ENCODE data around the gene TTLL3.
"Not testable (repeated sequence)": the region's sequence is repeated elsewhere in the genome, so short reads cannot be mapped to it uniquely, and the experiment has no call there.

Gene TTLL3

DNA sequence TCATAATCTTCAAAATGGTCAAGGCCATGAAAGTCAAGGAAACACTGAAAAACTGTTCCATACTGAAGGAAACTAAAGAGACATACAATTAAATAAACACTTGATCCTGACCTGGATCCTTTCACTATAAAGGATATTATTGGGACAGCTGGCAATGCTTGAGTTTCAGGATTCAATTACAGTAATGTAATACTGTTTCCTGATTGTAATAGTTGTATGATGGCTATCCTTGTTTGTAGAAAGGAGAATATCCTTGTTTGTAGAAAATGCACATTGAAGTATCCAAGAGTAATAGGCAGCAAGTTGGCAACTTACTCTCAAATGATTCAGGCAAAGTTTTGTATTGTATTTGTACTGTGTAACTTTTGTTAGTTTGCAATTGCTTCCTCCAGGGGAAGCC lies 65.4 kb downstream of the TTLL3 start:
- H3K27ac ChIP-seq: no peak overlapping the region
- DNase-seq (ENCODE audit: low spot score): no peak
- H3K4me3 ChIP-seq: no peak overlapping the region
- TF ChIP-seq, protein P1, sequence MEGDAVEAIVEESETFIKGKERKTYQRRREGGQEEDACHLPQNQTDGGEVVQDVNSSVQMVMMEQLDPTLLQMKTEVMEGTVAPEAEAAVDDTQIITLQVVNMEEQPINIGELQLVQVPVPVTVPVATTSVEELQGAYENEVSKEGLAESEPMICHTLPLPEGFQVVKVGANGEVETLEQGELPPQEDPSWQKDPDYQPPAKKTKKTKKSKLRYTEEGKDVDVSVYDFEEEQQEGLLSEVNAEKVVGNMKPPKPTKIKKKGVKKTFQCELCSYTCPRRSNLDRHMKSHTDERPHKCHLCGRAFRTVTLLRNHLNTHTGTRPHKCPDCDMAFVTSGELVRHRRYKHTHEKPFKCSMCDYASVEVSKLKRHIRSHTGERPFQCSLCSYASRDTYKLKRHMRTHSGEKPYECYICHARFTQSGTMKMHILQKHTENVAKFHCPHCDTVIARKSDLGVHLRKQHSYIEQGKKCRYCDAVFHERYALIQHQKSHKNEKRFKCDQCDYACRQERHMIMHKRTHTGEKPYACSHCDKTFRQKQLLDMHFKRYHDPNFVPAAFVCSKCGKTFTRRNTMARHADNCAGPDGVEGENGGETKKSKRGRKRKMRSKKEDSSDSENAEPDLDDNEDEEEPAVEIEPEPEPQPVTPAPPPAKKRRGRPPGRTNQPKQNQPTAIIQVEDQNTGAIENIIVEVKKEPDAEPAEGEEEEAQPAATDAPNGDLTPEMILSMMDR (IDR thresholded peaks at IDR 0.05): no peak

DNA sequence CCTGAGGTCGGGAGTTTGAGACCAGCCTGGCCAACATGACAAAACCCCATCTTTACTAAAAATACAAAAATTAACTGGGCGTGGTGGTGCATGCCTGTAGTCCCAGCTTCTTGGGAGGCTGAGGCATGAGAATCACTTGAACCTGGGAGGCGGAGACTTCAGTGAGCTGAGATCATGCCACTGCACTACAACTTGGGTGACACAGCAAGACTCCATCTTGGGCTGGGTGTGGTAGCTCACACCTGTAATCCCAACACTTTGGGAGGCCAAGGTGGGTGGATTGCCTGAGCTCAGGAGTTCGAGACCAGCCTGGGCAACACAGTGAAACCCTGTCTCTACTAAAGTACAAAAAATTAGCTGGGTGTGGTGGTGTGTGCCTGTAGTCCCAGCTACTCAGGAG lies 66.2 kb downstream of the TTLL3 start:
- H3K4me3 ChIP-seq; H3K27ac ChIP-seq; DNase-seq (ENCODE audit: low spot score): not testable (repeated sequence)

DNA sequence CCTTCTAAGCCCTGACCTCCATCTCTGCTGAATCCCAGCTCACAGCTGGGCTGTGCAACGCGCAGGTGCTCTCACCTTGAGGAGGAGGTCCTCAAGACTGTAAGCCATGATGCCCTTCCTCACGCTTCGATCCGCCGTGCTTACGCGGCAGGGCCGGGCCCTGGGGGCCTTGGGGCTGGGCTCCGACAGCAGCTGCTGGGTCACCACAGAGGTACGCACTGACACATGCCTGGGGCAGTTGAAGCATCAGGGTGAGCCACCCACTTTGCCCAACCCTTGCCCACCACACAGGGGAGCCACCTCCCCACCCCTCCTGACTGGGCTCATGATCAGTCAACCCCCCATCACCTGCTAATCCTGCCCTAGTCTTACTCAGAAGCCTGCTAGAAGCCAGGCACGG lies 66.9 kb downstream of the TTLL3 start:
- no peak for DNase-seq (ENCODE audit: low spot score)
- no peak overlapping the region for H3K4me3 ChIP-seq
- TF ChIP-seq, protein P1 (IDR thresholded peaks at IDR 0.05): no peak
- no peak overlapping the region for H3K27ac ChIP-seq

DNA sequence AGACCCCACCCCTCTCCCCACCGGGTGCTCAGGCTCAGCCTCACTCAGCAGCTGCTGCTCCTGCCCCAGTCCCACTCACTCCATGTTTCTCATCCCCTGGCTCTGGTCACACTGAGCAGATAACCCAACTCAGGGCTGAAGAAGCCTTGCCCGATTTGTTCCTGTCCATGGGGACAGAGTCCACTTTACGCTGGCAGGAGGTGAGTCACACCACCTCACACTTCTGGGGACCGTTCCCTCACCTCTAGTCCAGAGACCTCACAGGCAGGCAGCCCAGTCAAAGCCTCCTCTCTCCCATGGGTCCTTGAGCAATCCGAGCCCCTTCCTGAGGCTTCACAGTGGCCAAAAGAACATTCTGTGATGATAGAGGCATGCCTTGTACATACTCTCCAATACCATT lies 68.6 kb downstream of the TTLL3 start:
- H3K4me3 ChIP-seq: no peak overlapping the region
- TF ChIP-seq, protein P1 (IDR thresholded peaks at IDR 0.05): no peak
- H3K27ac ChIP-seq: no peak overlapping the region

DNA sequence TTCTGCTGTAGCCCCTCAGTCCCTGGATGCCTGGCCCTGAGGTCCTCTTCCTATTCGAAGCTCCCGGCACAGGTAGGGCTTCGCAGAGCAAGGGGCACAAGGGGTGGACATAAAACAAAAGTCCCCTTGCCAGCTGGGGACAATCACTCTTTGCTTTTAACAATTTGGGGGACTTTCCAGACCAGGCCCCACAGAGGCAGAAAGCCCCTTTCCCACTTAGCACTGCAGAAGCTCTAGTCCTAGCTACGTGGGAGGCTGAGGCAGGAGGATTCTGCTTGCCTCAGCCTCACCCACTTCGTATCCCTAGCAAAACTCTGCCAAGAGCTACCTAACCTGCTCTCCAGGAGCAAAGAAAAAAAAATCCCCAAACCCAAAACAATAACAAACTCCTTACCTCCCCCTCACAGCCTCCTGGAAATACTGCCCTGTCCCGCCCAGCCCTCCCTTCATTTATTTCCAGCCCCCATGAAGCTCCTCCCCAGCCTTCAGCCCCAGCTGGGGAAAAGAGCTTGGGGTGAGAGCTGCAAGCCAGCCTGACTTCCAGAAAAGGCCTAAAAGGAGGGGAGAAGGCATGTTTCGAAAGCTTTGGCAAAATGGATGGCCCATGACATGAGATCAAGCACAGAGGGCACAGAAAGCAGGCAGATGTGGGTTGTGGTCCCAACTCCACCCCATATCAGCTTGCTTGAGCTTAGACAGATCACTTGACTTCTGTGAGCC lies 69.9 kb downstream of the TTLL3 start, which contains the start of gene CIDEC:
Gene CIDEC (minus strand): TSS at position 424 of the 720 bp plus-strand sequence. CDS start 1,767 bp downstream, outside the sequence.
- DNase-seq (ENCODE audit: low spot score): no peak
- TF ChIP-seq, protein P1 (IDR thresholded peaks at IDR 0.05): no peak
- H3K27ac ChIP-seq: no peak within 1 kb of the TSS
- no peak within 1 kb of the TSS for H3K4me3 ChIP-seq

More for the DNA sequence above, 68.6 kb downstream of the TTLL3 start:
- DNase-seq (ENCODE audit: low spot score): no peak

DNA sequence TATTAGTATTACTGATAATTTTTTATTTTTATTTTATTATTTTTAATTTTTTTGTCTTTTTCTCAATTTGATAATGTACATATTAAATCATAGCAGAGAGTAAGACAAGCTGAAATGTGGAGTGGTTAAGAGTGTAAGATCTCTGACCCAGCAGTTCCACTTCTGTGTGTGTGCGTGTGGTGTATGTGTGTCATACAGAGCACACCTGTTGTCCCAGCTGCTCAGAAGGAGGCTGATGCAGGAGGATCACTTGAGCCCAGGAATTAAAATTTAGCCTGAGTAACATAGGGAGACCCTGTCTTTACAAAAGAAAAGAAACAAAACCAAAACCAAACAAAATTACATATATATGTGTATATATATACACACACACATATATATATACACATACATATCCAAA lies 71.4 kb downstream of the TTLL3 start:
- H3K4me3 ChIP-seq: no peak overlapping the region
- no peak for DNase-seq (ENCODE audit: low spot score)
- TF ChIP-seq, protein P1 (IDR thresholded peaks at IDR 0.05): no peak
- H3K27ac ChIP-seq: no peak overlapping the region

DNA sequence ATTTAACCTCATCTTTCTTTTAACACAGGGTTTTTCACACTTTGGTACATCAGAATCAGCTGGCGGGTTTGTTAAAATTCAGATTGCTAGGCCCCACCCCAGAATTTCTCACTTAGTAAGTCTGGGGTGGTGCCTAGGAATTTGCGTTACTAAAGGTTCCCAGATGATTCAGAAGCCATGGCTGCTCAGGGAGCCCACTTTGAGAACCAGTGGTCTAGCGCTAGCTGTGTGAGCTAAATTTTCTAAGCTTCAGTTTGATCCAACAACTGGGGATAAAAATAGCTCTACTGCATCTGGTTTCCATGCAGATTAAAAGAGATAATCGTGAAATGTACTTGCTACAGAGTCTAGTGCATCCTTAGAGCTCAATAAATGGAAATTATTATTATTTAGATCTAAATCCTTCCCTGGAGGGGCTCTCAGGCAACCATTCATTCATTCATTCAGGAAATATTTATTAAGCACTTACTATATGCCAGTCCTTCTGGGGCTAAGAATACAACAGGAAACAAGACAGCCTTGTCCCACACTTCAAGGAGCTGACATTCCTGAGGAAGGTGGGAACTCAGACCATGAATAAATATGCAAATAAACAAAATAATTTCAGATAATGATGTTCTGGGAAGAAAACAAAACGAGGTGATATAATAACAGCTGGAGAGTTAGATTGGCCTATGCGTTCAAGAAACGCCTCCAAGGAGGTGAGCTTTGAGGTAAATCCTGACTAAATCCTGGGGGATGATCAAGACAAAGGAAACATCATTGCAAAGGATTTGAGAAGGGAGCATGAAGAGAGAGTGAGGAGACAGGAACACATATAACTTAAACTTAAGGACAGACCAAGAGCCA lies 73.9 kb downstream of the TTLL3 start:
- TF ChIP-seq, protein P1 (IDR thresholded peaks at IDR 0.05): no peak
- no peak for DNase-seq (ENCODE audit: low spot score)
- H3K27ac ChIP-seq: no peak overlapping the region
- H3K4me3 ChIP-seq: no peak overlapping the region

Data from coronary artery (tissue), 2 donors.